Mucosa of stomach (tissue), 1 donor: ENCODE data around the gene KRTAP10-10.

Experiments used
- H3K27me3 ChIP-seq: one replicate; pipeline ENCODE4 v1.7.0; 2013; ENCODE audit warnings: mild to moderate bottlenecking, low read length; ENCODE audit not compliant: control insufficient read depth, insufficient read depth
- H3K36me3 ChIP-seq: one replicate; pipeline ENCODE4 v1.7.0; 2013; ENCODE audit warnings: low read length; ENCODE audit not compliant: control insufficient read depth, insufficient read depth
- H3K4me1 ChIP-seq: one replicate; pipeline ENCODE4 v1.7.0; 2013; ENCODE audit warnings: mild to moderate bottlenecking, low read length; ENCODE audit not compliant: control insufficient read depth, insufficient read depth
- H3K4me3 ChIP-seq: one replicate; pipeline ENCODE4 v1.7.0; 2013; ENCODE audit warnings: low read length
- H3K9ac ChIP-seq: one replicate; pipeline ENCODE4 v1.7.0; 2013; ENCODE audit warnings: mild to moderate bottlenecking, low read length, moderate library complexity
- H3K9me3 ChIP-seq: one replicate; pipeline ENCODE4 v1.7.0; 2013; ENCODE audit warnings: mild to moderate bottlenecking, low read length, moderate library complexity; ENCODE audit not compliant: control insufficient read depth
- donor health status: Pancreatic carcinoma.

KRTAP10-10 gene

GRCh38 chr21:44686000-44686781, 49.0 kb downstream of the KRTAP10-10 start:
- Histone ChIP-seq H3K27me3 (peaks cover 20% of the 10 kb centered on the region), H3K36me3 (no peaks in the 10 kb centered on the region), H3K9ac (no peak overlapping the region), H3K4me1 (no peaks in the 10 kb centered on the region), H3K9me3 (no peaks in the 10 kb centered on the region), H3K4me3 (no peak overlapping the region)

DNA sequence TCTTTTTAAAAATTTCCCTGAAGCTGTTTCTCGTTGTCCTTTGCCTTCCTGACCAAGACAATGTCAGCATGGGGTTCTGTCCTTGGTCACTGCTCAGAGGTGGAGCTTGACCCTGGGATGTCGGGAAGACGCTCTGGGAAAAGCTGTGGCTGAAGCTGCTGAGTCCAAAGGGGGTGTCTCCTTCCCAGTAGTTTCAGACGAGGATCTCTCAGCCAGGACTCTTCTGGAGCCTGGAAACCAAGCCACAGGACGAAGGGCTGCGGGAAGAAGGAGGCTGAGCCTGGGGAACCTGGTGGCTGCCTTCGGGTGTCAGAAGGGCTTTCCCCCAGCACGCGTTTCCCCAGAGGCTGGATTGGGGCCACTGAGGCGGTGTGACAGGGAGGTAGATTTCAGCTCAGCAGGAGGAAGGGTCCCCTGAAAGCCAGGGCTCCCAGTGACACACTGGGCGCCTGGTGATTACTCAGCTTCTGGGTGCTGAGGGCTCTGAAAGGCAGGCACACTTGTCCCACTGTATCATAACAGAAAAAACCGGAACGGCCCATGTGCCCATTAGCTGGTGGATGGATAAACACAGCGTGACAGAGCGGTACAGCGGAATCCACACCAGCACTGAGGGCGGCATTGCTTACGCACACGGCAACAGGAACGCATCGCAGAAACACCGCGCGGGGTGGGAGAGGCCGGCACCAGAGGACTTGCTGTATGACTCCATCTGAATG, 49.8 kb downstream of the KRTAP10-10 start:
- H3K4me3 ChIP-seq, result no peak overlapping the region
- H3K9me3 ChIP-seq, result no peaks in the 10 kb centered on the region
- H3K36me3 ChIP-seq, result no peaks in the 10 kb centered on the region
- H3K4me1 ChIP-seq, result no peaks in the 10 kb centered on the region
- H3K9ac ChIP-seq, result no peak overlapping the region
- peaks cover 20% of the 10 kb centered on the region for H3K27me3 ChIP-seq

DNA sequence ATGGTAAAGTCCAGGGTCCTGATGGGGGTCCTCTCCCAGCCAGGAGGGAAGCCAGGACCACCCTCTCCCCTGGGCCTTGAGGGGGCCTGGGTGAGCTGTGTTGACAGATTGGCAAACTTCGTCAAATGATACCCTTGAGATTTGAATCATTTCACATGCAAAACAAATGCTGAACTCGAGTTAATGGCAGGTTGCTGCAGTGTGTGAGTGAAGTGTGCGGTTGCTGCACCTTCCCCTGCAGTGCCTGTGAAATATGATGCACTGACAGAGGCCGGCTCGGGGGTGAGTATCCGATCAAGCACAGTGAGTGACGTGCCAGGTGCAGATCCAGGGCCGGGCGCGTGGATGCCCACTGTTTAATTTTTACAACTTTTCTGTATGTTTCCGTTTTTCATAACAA, 50.5 kb downstream of the KRTAP10-10 start:
- Histone ChIP-seq H3K27me3 (peaks cover 20% of the 10 kb centered on the region), H3K4me3 (no peak overlapping the region), H3K36me3 (no peaks in the 10 kb centered on the region), H3K9me3 (no peaks in the 10 kb centered on the region), H3K4me1 (no peaks in the 10 kb centered on the region), H3K9ac (no peak overlapping the region)
